GM21423 (cell line): Measurements from ENCODE around the gene GALNTL6.
"Not testable (repeated sequence)": the region's sequence is repeated elsewhere in the genome, so short reads cannot be mapped to it uniquely, and the experiment has no call there.

ENCODE experiments used
- ATAC-seq: cut with Tn5 transposase; IDR thresholded peaks from one replicate; pipeline ENCODE4 v1.9.1; 2021; ENCODE audit warnings: mild to moderate bottlenecking, moderate library complexity; ENCODE audit not compliant: unreplicated experiment

Gene GALNTL6

GRCh38 chr4:172962564-172963353 is 1149.6 kb downstream of the GALNTL6 start:
- ATAC-seq, result no peak

- ATAC-seq, result no peak
These were observed 1150.5 kb downstream of the GALNTL6 start for GRCh38 chr4:172963498-172964294.

GRCh38 chr4:172970189-172970588 is 1157.0 kb downstream of the GALNTL6 start:
- not testable (repeated sequence) for ATAC-seq

- ATAC-seq, result no peak
These were observed 1161.4 kb downstream of the GALNTL6 start for GRCh38 chr4:172974586-172974985.

- no peak for ATAC-seq
These were observed 1162.5 kb downstream of the GALNTL6 start for GRCh38 chr4:172975651-172976229.

GRCh38 chr4:172977491-172978041 is 1164.4 kb downstream of the GALNTL6 start:
- ATAC-seq, result not testable (repeated sequence)

GRCh38 chr4:172978848-172979247 is 1165.6 kb downstream of the GALNTL6 start:
- no peak for ATAC-seq

GRCh38 chr4:172979332-172979731 is 1166.1 kb downstream of the GALNTL6 start:
- no peak for ATAC-seq

GRCh38 chr4:172980219-172980618 is 1167.0 kb downstream of the GALNTL6 start:
- no peak for ATAC-seq

- ATAC-seq, result no peak
These were observed 1169.0 kb downstream of the GALNTL6 start for GRCh38 chr4:172982151-172982590.

- ATAC-seq, result no peak
These were observed 1169.8 kb downstream of the GALNTL6 start for GRCh38 chr4:172983014-172983413.

GRCh38 chr4:172983631-172984030 is 1170.4 kb downstream of the GALNTL6 start:
- no peak for ATAC-seq

- ATAC-seq, result no peak
These were observed 1172.3 kb downstream of the GALNTL6 start for GRCh38 chr4:172985552-172985951.

GRCh38 chr4:172986114-172986513 is 1172.9 kb downstream of the GALNTL6 start:
- no peak for ATAC-seq

- no peak for ATAC-seq
These were observed 1177.0 kb downstream of the GALNTL6 start for GRCh38 chr4:172989984-172990820.

- no peak for ATAC-seq
These were observed 1179.6 kb downstream of the GALNTL6 start for GRCh38 chr4:172992648-172993378.

GRCh38 chr4:172995161-172995560 is 1182.0 kb downstream of the GALNTL6 start:
- no peak for ATAC-seq

GRCh38 chr4:172995704-172996103 is 1182.5 kb downstream of the GALNTL6 start:
- ATAC-seq, result no peak

GRCh38 chr4:172996571-172997216 is 1183.5 kb downstream of the GALNTL6 start:
- ATAC-seq, result no peak
